Measurements from ENCODE around the gene SLC35D1.

- TF ChIP-seq YY1 (IDR thresholded peaks at IDR 0.05; ENCODE audit: insufficient read depth, insufficient read length) (no peak), SUZ12 (IDR thresholded peaks at IDR 0.05; ENCODE audit: extremely low read depth, insufficient read depth, insufficient read length) (no peak)
Observed at GRCh38 chr1:67009792-67010191, 44.2 kb downstream of the SLC35D1 start.
